Activated CD4-positive, alpha-beta T cell treated with anti-CD3 and anti-CD28 coated beads, Interleukin-2, amount 50 U/mL, for 24 hours (primary cell): ENCODE measurements around the gene CPLX1.
"Not testable (repeated sequence)": the region's sequence is repeated elsewhere in the genome, so short reads cannot be mapped to it uniquely, and the experiment has no call there.

Experiments used
- DNase-seq, 2 donors: peaks; one replicate each; pipeline ENCODE4 v3.0.0-alpha.2; 2020; ENCODE audit warnings: low read depth in 1 of 2, low spot score in 1 of 2

CPLX1 gene

GRCh38 chr4:821181-821591 is 4.7 kb downstream of the CPLX1 start:
- no peak for DNase-seq

DNA sequence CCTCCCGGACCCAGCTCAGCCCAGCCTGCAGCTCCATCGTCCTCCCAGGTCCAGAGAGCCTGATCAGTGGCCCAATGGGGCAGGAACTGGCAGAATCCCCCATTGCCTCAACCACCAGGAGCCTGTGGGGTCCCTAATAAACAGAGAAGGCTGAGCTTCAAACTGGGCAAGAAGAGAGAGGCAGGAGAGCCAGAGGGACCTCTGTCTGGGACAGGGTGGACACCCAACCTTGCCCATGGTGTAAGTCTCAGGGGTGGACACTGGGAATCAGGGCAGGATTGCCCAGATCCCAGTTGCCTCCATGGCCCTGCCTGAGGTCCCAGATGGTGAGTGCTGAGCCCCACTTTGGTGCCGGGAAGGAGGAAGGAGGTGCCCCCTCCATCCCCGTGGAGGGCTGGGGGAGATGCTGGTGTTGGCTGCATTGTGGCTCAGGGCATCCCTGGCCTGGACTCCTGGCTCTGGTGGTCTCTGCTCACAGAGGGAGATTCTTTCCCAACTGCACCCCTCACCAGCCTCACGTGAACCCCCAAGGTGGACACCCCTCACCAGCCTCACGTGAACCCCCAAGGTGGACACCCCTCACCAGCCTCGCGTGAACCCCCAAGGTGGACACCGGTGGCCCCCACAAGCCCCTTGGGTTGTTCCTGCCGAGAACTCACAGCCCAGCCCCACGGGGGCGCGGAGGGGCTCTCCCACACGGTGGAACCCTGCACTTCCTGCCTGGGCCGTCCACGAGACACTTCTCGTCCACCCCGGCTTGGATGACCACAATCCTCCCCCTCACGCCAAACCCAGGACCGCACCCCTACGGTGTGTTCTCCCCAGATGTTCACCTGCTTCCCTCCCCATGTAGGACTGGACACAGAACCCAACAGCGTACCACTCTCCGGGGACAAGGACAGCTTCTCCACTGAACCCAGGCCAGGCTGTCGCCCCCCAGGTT is 5.4 kb downstream of the CPLX1 start:
- DNase-seq = no peak

GRCh38 chr4:819401-820229 is 6.3 kb downstream of the CPLX1 start:
- DNase-seq = no peak

GRCh38 chr4:818106-818921 is 7.6 kb downstream of the CPLX1 start:
- DNase-seq = no peak

DNA sequence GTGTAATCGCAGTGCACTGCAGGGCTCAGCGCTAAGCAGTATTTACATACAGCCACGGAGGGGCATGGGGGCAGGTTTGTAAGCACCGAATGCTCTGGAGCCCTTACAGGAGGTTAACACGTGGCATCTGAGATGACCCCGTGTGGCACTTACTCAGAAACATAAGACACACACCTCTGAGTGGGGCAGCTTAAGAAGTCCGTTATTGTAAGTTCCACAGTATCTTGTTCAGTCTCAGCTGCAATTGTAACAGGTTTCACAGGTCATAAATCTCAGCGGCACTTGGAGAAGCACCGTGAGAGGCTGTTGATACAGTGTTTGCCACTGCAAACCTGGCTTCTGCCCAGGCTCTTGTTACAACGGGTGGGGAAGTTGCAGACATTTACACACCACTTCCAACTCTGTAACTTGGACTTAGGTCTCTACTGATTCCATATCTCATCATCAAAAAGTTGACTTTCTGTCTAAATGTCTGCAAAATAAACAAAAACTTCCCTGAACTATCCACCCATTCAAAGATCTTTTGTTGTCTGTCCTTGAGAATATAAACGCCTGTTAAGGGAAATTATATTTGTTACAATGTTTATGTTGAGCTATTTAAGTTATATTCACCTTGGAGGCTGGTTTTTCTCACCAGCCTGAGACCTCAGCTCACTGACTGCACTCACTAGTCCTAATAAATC is 10.3 kb downstream of the CPLX1 start:
- DNase-seq = no peak

- DNase-seq = no peak
These were observed 11.5 kb downstream of the CPLX1 start for GRCh38 chr4:814312-814850.

DNA sequence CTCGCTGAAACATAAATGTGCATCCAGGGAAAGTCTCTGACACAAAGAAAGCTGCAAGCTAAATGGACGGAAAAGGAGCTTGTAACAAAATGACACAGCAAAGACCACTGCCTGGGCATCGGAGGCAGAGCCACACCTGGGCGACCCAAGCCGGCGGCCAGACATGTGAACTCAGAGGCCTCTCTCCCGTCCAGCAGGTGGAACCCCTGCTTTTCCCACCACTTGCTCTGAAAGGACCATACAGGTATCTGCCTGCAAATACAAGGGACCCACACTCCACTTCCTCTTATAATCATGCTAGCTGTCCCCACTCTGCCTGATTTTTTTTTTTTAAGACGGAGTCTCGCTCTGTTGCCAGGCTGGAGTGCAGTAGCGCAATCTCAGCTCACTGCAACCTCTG is 12.0 kb downstream of the CPLX1 start:
- DNase-seq = no peak

GRCh38 chr4:808860-809570 is 16.9 kb downstream of the CPLX1 start:
- DNase-seq = no peak

- DNase-seq = no peak
These were observed 18.1 kb downstream of the CPLX1 start for GRCh38 chr4:807792-808191.

DNA sequence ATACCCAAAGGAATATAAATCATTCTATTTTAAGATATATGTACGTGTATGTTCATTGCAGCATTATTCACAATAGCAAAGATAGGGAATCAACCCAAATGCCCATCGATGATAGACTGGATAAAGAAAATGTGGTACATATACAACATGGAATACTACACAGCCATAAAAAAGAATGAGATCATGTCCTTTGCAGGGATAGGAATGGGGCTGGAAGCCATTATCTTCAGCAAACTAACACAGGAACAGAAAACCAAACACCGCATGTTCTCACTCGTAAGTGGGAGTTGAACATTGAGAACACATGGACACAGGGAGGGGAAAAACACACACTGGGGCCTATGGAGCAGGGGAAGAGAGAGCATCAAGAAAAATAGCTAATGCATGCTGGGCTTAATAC is 18.9 kb downstream of the CPLX1 start:
- not testable (repeated sequence) for DNase-seq

DNA sequence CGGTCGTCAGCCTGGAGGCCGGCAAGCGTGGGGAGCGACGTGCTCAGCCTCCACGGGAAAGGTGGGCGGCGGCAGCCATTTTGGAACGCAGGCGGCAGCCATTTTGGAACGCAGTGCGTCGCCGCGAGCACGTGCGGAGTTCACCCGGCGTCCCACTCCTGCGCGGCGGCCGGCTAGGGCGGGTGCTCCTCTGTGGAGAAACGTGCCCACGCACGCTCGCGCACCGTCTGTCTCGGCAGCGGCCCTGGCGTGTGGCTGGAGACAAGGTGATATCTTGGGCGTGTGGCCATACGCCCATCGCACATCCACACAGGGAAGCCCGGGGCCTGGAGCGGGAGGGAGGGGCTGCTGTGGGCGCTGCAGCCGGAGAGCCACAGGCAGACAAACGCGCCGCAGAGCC is 21.1 kb downstream of the CPLX1 start:
- DNase-seq = no peak

DNA sequence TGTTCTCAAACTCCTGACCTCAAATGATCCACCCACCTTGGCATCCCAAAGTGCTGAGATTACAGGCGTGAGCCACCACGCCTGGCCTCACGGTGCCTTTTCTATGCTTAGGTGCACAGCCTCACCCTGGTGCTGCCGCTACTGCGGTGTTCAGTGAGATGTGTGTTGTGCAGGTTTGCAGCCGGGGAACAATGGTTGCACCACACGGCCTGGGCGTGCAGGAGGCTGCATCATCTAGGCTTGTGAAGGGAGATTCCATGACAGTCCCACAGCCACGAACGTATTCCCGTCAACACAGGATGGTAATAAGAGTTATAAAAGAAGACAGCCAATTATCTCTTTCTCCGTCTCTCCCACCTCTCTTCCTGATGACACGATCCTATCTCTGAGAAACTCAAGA is 22.0 kb downstream of the CPLX1 start:
- no peak for DNase-seq

DNA sequence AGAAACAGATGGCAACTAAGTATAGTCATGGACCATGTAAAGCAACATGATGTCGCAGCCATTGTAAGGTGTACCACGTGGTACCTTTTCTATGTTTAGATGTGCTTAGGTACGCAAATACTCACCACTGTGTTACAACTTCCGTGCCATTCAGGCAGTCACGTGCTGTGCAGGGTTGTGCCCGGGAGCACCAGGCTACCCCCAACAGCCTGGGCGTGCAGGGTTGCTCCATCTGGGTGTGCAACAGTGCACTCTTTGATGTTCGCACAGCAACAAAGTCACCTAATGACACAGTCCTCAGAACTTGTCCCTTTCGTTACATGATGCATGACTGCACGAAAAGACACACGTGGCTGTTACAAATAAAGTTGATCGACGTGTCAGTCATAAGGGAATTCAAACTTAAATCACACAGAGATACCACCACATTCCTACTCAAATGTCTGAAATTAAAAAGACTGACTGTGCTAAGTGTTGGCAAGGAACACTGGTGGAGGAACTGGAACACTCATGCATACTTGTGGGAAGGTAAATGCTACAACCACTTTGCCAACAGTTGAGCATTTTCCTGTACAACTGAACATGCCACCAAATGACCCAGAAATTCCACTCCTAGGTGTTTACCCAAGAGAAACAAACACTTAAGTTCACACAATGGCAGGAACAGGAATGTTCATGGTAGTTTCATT is 24.3 kb downstream of the CPLX1 start:
- DNase-seq = no peak

DNA sequence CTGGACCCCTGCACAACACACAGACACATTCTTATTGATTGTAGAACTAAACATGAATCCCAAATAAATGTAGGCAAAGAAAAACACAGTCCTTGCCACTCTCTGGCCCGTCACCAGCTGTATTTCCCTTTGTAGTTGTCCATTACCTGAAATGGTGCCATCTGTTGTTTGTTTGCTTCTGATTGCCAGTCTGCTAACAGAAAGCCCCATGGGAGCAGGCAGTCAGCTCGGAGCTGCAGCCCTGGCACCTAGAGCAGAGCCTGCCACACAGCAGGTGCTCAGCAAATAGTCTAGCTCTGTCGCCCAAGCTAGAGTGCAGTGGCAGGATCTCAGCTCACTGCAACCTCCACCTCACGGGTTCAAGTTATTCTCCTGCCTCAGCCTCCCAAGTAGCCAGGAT is 28.9 kb downstream of the CPLX1 start:
- DNase-seq = no peak

- no peak for DNase-seq
These were observed 29.7 kb downstream of the CPLX1 start for GRCh38 chr4:796206-796605.

DNA sequence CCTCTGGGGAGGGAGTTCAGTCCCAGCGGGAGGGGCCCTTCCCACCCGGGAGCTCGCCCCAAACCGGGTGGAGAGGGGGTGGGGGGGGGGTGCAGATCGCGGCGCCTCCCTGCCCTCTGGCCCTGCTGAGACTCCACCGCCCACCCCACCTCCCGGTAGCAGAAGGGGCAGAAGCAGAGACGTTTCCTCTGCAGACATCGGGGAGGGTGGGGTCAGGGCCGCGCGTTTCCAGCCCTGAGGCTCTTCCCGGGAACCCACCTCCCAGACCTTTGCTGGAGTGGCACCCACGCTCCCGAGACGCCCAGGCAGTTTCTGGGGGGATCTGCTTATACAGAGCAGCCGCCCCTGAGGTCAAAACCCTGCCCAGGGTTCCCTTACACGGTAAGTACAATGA is 30.2 kb downstream of the CPLX1 start:
- DNase-seq = no peak

DNA sequence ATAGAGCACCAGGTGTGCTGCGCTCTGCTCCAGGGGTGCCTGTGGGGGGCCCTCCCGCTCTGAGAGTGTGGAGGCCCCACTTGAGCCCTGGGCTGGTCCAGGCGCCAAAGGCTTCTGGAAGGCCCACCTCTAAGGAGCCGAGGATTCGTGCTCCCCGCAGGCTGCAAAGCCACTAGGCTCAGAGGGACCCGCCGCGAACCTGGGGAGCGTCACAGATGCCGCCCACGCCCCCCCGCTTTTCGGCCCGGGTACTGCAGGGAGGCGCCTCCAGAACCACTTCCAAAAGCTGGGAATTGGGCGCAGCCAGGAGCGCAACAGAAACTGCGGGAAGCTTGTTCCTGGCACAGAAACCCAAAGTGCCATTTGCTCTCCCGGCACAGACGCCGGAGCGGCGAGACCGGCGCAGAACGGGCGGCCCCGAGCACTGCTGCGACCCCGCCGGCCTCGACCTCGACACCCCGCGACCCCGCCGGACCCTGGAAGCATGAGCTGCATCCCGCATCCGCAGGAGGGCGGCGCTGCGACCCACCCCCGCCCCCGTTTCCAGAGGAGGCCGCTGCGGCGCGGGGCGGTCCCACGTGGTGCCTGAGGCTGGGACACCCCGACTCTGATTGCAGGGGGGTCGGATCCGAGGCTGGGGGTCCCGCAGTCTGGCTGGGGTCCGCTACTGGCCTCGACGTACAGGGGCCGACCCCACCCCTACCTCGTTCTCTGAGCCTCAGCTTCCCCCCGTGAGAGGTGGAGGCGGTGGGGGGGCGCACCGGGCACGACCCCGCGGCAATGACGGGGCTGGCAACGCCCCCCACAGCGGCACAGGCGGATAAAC is 30.8 kb downstream of the CPLX1 start:
- no peak for DNase-seq

GRCh38 chr4:793941-794621 is 31.8 kb downstream of the CPLX1 start:
- no peak for DNase-seq
